Measurements from ENCODE around the gene MS4A4A.

Gene MS4A4A

DNA sequence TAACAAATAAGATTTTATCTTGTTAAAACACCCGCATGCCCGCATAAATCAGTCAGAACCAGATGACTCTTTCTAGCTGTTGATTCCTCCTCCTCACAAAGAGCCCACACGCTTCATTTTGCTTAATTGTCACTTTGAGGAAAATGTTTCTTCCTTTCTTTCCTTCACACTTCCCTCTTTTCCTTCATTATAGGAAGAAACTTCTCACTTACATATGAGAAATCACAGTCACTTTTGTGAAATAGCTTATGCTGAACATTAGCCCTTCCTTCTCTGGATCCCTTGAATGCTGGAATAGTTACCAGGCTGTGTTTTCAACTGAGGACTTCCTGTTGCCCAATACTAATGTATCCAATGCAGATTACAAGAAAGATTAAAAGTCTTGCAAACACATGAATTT lies 52.4 kb downstream of the MS4A4A start:
- H3K36me3 ChIP-seq (ENCODE audit: control insufficient read depth in 1 of 2, insufficient read depth in 2 of 2, low read length in 2 of 2), result no peaks in the 10 kb centered on the region

DNA sequence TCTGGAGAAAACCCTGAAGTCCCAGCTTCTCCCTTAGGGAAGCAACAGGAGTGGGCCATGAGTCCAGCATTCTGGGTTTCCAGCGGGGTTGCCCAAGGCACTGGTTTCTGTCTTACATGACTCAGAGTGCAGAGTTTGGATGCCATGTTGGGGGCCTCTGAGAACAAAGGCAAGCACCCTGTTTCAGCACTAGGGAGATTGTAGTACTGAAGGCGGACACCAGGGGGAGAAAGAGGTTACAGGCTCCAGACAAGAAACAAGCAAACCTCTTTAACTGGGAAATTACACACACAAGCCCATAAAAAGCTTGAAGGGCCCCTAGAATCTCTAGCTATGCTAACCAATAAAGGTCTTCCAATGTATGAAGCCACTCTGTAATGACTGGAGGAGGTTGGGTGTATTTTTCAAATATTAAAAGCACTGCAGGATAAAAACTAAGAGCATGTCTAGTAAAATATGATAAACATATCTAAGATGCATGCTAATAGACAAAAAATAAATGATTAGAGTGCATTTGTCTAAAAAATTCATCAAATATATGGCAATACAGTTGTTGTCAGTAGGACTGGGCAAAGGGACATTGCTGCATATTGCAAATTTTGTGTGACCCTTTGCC lies 53.6 kb downstream of the MS4A4A start:
- no peaks in the 10 kb centered on the region for H3K36me3 ChIP-seq (ENCODE audit: control insufficient read depth in 1 of 2, insufficient read depth in 2 of 2, low read length in 2 of 2)
- peaks cover 0 to 3% of the 10 kb centered on the region in 2 donors for H3K9me3 ChIP-seq (ENCODE audit: control insufficient read depth in 1 of 2, low read length in 2 of 2)
- H3K4me1 ChIP-seq (ENCODE audit: control insufficient read depth in 1 of 2, insufficient read depth in 2 of 2, low read length in 2 of 2), result no peaks in the 10 kb centered on the region
- no peaks in the 10 kb centered on the region for H3K27me3 ChIP-seq (ENCODE audit: low read depth, low read length)
- no peak overlapping the region for H3K4me3 ChIP-seq (ENCODE audit: low read depth in 1 of 2, low read length in 2 of 2)
- H3K27ac ChIP-seq (ENCODE audit: low read length), result no peak overlapping the region

More for the DNA sequence above, 52.4 kb downstream of the MS4A4A start:
- Histone ChIP-seq H3K27me3 (ENCODE audit: low read depth, low read length) (no peaks in the 10 kb centered on the region), H3K27ac (ENCODE audit: low read length) (no peak overlapping the region), H3K4me1 (ENCODE audit: control insufficient read depth in 1 of 2, insufficient read depth in 2 of 2, low read length in 2 of 2) (no peaks in the 10 kb centered on the region), H3K9me3 (ENCODE audit: control insufficient read depth in 1 of 2, low read length in 2 of 2) (peaks cover 0 to 3% of the 10 kb centered on the region in 2 donors), H3K4me3 (ENCODE audit: low read depth in 1 of 2, low read length in 2 of 2) (no peak overlapping the region)

DNA sequence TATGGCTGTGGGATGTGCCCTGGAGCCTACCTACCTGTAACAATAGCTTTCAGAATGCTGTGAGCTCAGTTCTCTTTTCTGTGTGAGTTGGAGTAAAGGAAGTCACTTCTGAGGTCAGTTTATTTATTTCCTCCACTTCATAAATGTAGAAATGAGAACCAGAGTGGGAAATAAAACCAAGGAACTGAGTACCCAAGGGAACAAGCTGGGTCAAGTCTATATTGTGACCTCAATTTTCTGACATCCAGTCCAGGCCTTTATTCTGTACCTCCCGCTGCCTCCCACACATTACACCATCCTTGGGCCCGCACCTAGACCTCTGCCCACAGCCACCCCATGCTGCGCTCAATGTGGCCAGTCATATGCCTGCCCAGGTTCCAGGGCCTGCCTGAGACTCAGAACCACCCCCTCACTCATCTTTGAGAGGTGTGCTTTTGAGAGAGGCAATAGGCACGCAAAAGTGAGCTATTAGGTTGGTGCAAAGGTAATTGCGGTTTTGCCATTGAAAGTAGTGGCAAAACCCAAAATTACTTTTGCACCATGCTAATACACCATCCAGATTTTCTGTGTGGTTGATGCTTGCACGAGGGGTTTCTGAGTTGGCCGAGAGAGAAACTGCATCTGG lies 56.4 kb downstream of the MS4A4A start:
- H3K9me3 ChIP-seq (ENCODE audit: control insufficient read depth in 1 of 2, low read length in 2 of 2), result no peaks in the 10 kb centered on the region
- no peaks in the 10 kb centered on the region for H3K4me1 ChIP-seq (ENCODE audit: control insufficient read depth in 1 of 2, insufficient read depth in 2 of 2, low read length in 2 of 2)
- no peak overlapping the region for H3K27ac ChIP-seq (ENCODE audit: low read length)
- no peaks in the 10 kb centered on the region for H3K27me3 ChIP-seq (ENCODE audit: low read depth, low read length)
- H3K36me3 ChIP-seq (ENCODE audit: control insufficient read depth in 1 of 2, insufficient read depth in 2 of 2, low read length in 2 of 2), result no peaks in the 10 kb centered on the region
- no peak overlapping the region for H3K4me3 ChIP-seq (ENCODE audit: low read depth in 1 of 2, low read length in 2 of 2)

DNA sequence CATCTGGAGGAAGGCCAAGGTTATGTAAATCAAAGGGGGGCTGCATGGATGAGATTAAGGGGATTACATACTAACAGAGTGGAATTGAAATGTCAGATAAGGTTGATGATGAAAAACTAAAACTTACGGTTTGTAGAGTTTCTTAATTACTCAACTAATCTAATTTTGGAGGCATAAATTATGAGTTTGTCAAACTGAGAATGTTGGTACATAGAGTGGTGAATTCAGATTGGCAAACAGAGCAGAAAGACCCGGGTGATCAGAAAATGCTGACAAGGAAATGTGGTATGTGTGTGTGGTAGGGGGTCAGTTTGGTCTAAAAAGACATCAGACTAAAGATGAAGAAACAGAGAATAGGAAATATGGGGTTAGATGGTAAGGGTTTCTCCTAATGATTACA lies 57.6 kb downstream of the MS4A4A start:
- no peaks in the 10 kb centered on the region for H3K9me3 ChIP-seq (ENCODE audit: control insufficient read depth in 1 of 2, low read length in 2 of 2)
- no peaks in the 10 kb centered on the region for H3K36me3 ChIP-seq (ENCODE audit: control insufficient read depth in 1 of 2, insufficient read depth in 2 of 2, low read length in 2 of 2)
- no peak overlapping the region for H3K4me3 ChIP-seq (ENCODE audit: low read depth in 1 of 2, low read length in 2 of 2)
- no peaks in the 10 kb centered on the region for H3K27me3 ChIP-seq (ENCODE audit: low read depth, low read length)
- H3K27ac ChIP-seq (ENCODE audit: low read length), result no peak overlapping the region
- H3K4me1 ChIP-seq (ENCODE audit: control insufficient read depth in 1 of 2, insufficient read depth in 2 of 2, low read length in 2 of 2), result no peaks in the 10 kb centered on the region

DNA sequence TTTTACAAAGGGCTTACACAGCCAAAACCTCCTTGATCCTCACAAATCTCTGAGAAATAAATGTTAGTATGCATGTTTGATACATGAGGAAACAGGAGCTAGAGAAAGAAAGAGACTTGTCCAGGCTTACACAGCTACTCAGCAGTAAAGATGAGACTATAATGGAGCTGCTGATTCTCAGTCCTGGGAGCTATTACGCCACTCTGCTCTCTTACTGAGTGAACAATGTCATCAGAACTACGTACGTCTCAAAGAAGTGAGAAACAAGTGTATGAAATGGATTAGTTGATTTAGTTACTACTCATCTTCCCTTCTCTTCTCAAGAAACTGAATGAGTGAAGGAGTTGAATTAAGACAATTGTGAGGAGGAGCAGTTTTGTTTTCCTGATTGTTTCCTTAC lies 58.9 kb downstream of the MS4A4A start:
- Histone ChIP-seq H3K27ac (ENCODE audit: low read length) (no peak overlapping the region), H3K4me1 (ENCODE audit: control insufficient read depth in 1 of 2, insufficient read depth in 2 of 2, low read length in 2 of 2) (no peaks in the 10 kb centered on the region), H3K9me3 (ENCODE audit: control insufficient read depth in 1 of 2, low read length in 2 of 2) (no peaks in the 10 kb centered on the region), H3K27me3 (ENCODE audit: low read depth, low read length) (no peaks in the 10 kb centered on the region), H3K36me3 (ENCODE audit: control insufficient read depth in 1 of 2, insufficient read depth in 2 of 2, low read length in 2 of 2) (no peaks in the 10 kb centered on the region), H3K4me3 (ENCODE audit: low read depth in 1 of 2, low read length in 2 of 2) (no peak overlapping the region)

DNA sequence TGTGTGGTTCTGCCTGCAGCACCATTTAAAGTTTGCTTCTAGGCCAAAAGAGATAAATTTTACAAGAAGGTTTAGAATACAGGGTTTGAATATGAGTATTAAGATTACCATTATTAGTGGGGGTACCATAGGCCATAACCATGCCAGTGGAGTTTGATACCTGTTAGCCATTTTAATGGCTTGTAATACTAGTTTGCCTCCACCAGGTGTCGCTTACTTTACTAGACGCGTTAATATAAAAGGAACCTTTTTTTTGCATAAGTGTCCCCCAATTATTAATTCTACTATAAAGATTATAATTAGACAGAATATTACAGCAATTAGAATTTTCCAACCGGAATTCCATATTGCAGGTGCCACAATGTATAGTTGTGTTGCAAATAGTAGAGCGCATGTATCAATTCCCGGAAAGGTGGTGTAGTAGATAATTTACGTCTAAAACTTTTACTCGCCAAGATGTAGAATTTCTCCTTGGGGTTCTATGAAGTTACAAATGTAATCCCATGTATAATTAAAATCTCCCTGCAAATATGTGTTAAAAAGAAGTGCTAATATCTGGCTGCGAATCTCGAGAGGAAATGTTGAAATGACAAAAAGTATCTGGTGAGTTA lies 62.7 kb downstream of the MS4A4A start:
- Histone ChIP-seq H3K4me3 (ENCODE audit: low read depth in 1 of 2, low read length in 2 of 2) (no peak overlapping the region), H3K36me3 (ENCODE audit: control insufficient read depth in 1 of 2, insufficient read depth in 2 of 2, low read length in 2 of 2) (no peaks in the 10 kb centered on the region), H3K27me3 (ENCODE audit: low read depth, low read length) (no peaks in the 10 kb centered on the region), H3K27ac (ENCODE audit: low read length) (no peak overlapping the region), H3K4me1 (ENCODE audit: control insufficient read depth in 1 of 2, insufficient read depth in 2 of 2, low read length in 2 of 2) (no peaks in the 10 kb centered on the region), H3K9me3 (ENCODE audit: control insufficient read depth in 1 of 2, low read length in 2 of 2) (no peaks in the 10 kb centered on the region)

DNA sequence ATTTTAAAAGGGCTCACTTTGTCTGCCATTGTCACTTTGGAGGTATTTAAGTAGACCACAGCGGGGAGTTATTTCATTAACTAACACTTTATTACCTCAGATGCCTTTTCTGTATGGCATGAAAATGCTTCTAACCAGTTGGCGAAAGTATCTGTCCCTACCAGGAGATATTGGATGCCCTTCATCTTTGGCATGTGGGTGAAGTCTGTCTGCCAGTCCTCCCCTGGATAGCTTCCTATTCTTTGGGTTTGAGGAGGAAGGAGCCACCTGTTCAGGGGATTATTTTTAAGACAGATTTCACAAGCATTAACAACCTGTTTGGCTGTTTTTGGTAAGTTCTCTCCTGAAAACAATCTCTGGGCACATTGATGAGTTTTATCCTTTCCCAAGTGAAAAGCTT lies 63.7 kb downstream of the MS4A4A start:
- no peaks in the 10 kb centered on the region for H3K36me3 ChIP-seq (ENCODE audit: control insufficient read depth in 1 of 2, insufficient read depth in 2 of 2, low read length in 2 of 2)
- no peaks in the 10 kb centered on the region for H3K4me1 ChIP-seq (ENCODE audit: control insufficient read depth in 1 of 2, insufficient read depth in 2 of 2, low read length in 2 of 2)
- H3K27me3 ChIP-seq (ENCODE audit: low read depth, low read length), result no peaks in the 10 kb centered on the region
- no peak overlapping the region for H3K4me3 ChIP-seq (ENCODE audit: low read depth in 1 of 2, low read length in 2 of 2)
- no peaks in the 10 kb centered on the region for H3K9me3 ChIP-seq (ENCODE audit: control insufficient read depth in 1 of 2, low read length in 2 of 2)
- no peak overlapping the region for H3K27ac ChIP-seq (ENCODE audit: low read length)

DNA sequence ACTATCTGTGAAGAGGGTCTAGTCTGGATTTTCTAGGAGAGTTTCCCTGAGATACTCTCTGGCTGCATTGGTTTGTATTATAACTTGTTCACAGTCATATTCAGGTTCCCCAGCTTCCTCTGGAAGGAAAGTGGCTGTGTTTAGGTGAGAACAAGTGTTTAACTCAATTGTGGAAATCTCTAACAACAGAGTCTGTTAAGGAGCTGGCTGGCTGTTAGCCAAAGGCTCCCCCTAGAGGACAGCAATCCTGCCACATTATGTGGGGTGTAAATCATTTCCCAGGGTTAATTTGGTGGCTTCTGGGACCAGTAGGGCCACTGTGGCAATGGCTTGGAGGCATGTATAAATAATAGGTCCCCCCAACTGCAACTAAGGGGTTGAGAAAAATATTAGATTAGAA lies 65.0 kb downstream of the MS4A4A start:
- Histone ChIP-seq H3K4me1 (ENCODE audit: control insufficient read depth in 1 of 2, insufficient read depth in 2 of 2, low read length in 2 of 2) (no peaks in the 10 kb centered on the region), H3K4me3 (ENCODE audit: low read depth in 1 of 2, low read length in 2 of 2) (no peak overlapping the region), H3K27me3 (ENCODE audit: low read depth, low read length) (no peaks in the 10 kb centered on the region), H3K36me3 (ENCODE audit: control insufficient read depth in 1 of 2, insufficient read depth in 2 of 2, low read length in 2 of 2) (no peaks in the 10 kb centered on the region), H3K9me3 (ENCODE audit: control insufficient read depth in 1 of 2, low read length in 2 of 2) (no peaks in the 10 kb centered on the region), H3K27ac (ENCODE audit: low read length) (no peak overlapping the region)

DNA sequence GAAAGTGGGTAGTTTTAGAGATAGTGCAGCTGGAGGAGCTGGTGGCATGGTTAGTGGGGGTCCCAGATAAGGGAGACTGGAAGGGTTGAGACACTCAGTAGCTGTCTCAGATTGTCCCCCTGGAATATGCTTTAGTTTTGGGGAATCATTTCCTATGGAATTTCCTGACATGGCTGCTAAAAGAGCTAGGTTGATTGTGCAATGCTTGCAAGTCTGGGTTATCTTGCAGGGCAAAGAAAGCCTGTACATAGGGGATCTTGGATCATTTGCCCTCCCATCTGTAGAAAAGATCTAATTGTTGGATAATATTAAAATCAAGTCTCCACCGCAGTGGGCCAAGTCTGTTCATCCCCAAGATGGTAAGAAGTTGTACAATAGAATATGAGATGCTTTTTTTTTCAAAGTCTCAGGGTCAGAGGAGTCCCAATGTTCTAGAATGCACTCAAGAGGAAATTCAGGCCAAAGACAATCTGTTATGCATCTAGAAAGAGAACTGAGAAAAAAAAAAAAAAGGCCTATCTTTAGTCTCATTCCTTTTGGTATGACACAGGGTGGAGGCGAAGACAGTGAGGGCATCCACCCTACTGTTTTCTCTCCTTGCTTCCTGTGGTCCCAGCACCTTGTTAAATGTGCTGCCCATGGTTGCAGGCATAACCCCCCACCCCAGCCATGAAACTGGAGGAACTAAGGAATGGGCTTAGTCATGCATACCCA lies 66.8 kb downstream of the MS4A4A start:
- Histone ChIP-seq H3K9me3 (ENCODE audit: control insufficient read depth in 1 of 2, low read length in 2 of 2) (no peaks in the 10 kb centered on the region), H3K36me3 (ENCODE audit: control insufficient read depth in 1 of 2, insufficient read depth in 2 of 2, low read length in 2 of 2) (no peaks in the 10 kb centered on the region), H3K4me1 (ENCODE audit: control insufficient read depth in 1 of 2, insufficient read depth in 2 of 2, low read length in 2 of 2) (no peaks in the 10 kb centered on the region), H3K27me3 (ENCODE audit: low read depth, low read length) (no peaks in the 10 kb centered on the region), H3K4me3 (ENCODE audit: low read depth in 1 of 2, low read length in 2 of 2) (no peak overlapping the region), H3K27ac (ENCODE audit: low read length) (no peak overlapping the region)

DNA sequence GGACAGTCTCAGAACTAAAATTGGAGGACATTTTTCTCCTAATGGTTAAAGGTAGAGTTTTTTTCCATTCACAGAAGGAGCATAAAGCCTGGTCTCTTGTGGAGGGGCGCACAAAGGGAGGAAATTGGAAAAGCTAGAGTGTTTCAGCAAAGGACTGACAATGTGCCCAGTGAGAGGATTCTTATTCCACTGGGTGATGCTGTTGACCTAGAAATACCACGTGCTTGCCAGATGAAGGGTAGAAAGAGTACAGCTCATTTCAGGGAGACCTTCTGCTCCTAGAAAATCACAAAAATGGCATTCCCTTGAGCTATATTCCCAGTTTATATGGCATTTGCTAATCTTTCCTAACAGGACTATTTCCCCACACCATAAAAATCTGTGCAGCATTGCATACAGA lies 67.7 kb downstream of the MS4A4A start:
- Histone ChIP-seq H3K36me3 (ENCODE audit: control insufficient read depth in 1 of 2, insufficient read depth in 2 of 2, low read length in 2 of 2) (no peaks in the 10 kb centered on the region), H3K27me3 (ENCODE audit: low read depth, low read length) (no peaks in the 10 kb centered on the region), H3K4me3 (ENCODE audit: low read depth in 1 of 2, low read length in 2 of 2) (no peak overlapping the region), H3K4me1 (ENCODE audit: control insufficient read depth in 1 of 2, insufficient read depth in 2 of 2, low read length in 2 of 2) (no peaks in the 10 kb centered on the region), H3K27ac (ENCODE audit: low read length) (no peak overlapping the region), H3K9me3 (ENCODE audit: control insufficient read depth in 1 of 2, low read length in 2 of 2) (no peaks in the 10 kb centered on the region)

DNA sequence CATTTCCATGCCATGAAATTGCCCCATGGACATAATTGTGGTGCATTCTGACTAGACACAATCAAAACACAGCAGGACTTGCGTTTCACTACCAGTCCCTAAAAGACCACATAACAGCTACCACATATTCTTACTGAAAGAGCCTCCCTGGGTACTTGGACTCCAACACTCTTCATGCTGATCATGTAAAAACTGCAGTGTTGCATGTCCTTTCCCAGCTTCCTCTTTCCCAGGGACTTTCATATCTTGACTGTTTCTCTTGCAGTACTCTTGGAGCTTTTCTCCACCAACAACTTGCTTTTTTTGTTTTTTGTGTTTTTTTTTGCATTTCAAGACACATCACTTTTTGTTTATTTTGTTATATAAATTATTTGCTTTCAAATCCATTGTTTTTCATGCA lies 69.5 kb downstream of the MS4A4A start:
- no peak overlapping the region for H3K27ac ChIP-seq (ENCODE audit: low read length)
- no peaks in the 10 kb centered on the region for H3K36me3 ChIP-seq (ENCODE audit: control insufficient read depth in 1 of 2, insufficient read depth in 2 of 2, low read length in 2 of 2)
- no peak overlapping the region for H3K4me3 ChIP-seq (ENCODE audit: low read depth in 1 of 2, low read length in 2 of 2)
- H3K27me3 ChIP-seq (ENCODE audit: low read depth, low read length), result no peaks in the 10 kb centered on the region
- no peaks in the 10 kb centered on the region for H3K4me1 ChIP-seq (ENCODE audit: control insufficient read depth in 1 of 2, insufficient read depth in 2 of 2, low read length in 2 of 2)
- no peaks in the 10 kb centered on the region for H3K9me3 ChIP-seq (ENCODE audit: control insufficient read depth in 1 of 2, low read length in 2 of 2)
